Gastrocnemius medialis (tissue), 4 donors: ENCODE data around the gene CCL11.

ENCODE experiments used
- POLR2A ChIP-seq, 2 donors: fragments of 450-650 bp; IDR thresholded peaks; one replicate each; pipeline ENCODE4 v1.6.1; 2017; ENCODE audit warnings: antibody characterized with exemption in 2 of 2, mild to moderate bottlenecking in 2 of 2, moderate library complexity in 2 of 2
- TF ChIP-seq, protein P1 (sequence below), 5 experiments: fragments of 450-650 bp in 3 of 5; fragments of 200-600 bp in 2 of 5; sonication (generic) in 2 of 5; IDR thresholded peaks in 4 of 5; conservative IDR thresholded peaks in 1 of 5; 1 replicate in 4 of 5; 2 replicates in 1 of 5; pipeline ENCODE4 v1.5.1; 2016 to 2019; ENCODE audit warnings: antibody characterized with exemption in 5 of 5, mild to moderate bottlenecking in 3 of 5, moderate library complexity in 3 of 5

DNA sequence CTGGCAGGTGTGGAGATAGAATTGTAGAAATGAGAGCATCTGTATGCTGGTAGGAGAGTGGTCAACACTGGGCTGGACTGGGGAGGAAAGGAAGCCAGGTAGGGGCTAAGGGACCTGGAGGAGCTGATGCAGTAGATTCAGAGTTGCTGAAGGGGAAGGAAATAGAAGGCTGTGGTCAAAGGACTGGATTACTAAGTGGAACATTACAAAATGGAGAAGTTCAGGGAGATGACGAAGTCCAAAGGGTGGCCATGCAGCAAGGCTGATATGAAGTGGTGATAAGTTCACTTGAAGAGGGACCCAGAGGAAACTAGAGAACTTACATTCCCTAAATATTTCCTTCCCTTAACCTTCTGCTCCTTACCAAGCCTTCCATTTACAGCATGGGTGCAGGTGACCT lies 39.1 kb upstream of the CCL11 start:
- TF ChIP-seq, protein P1, sequence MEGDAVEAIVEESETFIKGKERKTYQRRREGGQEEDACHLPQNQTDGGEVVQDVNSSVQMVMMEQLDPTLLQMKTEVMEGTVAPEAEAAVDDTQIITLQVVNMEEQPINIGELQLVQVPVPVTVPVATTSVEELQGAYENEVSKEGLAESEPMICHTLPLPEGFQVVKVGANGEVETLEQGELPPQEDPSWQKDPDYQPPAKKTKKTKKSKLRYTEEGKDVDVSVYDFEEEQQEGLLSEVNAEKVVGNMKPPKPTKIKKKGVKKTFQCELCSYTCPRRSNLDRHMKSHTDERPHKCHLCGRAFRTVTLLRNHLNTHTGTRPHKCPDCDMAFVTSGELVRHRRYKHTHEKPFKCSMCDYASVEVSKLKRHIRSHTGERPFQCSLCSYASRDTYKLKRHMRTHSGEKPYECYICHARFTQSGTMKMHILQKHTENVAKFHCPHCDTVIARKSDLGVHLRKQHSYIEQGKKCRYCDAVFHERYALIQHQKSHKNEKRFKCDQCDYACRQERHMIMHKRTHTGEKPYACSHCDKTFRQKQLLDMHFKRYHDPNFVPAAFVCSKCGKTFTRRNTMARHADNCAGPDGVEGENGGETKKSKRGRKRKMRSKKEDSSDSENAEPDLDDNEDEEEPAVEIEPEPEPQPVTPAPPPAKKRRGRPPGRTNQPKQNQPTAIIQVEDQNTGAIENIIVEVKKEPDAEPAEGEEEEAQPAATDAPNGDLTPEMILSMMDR (IDR thresholded peaks at IDR 0.05 in 4 of 5, conservative IDR thresholded peaks at IDR 0.05 in 1 of 5) = no peak
- TF ChIP-seq POLR2A (IDR thresholded peaks at IDR 0.05) = no peak
